Fibroblast of lung (primary cell): ENCODE measurements around the gene TSPAN18. TPM values are rescaled to one million over a fixed set of nuclear protein-coding genes. Genes with fewer than 3 reads are reported as not detected.

Source experiments
- DNase-seq, 2 donors: peaks; one replicate each; pipeline versions ENCODE4 v3.0.0 to v3.0.0-alpha.2; 2010; ENCODE audit warnings: low read depth in 2 of 2
- H2AFZ ChIP-seq: 2 replicates; pipeline ENCODE4 v1.5.1; 2012; ENCODE audit warnings: low read length, control low read depth, inconsistent platforms
- H3K27ac ChIP-seq: 2 replicates; pipeline ENCODE4 v1.5.1; 2011; ENCODE audit warnings: low read length, control low read depth; ENCODE audit not compliant: insufficient read depth
- H3K27me3 ChIP-seq: 2 replicates; pipeline ENCODE4 v1.5.1; 2011; ENCODE audit warnings: mild to moderate bottlenecking, low read length; ENCODE audit not compliant: control insufficient read depth, insufficient read depth
- H3K36me3 ChIP-seq: 2 replicates; pipeline ENCODE4 v1.5.1; 2011; ENCODE audit warnings: low read length; ENCODE audit not compliant: control insufficient read depth, insufficient read depth
- H3K4me1 ChIP-seq: 2 replicates; pipeline ENCODE4 v1.5.1; 2011; ENCODE audit warnings: low read length; ENCODE audit not compliant: control insufficient read depth, insufficient read depth; ENCODE audit errors: extremely low read depth
- H3K4me2 ChIP-seq: 2 replicates; pipeline ENCODE4 v1.5.1; 2011; ENCODE audit warnings: low read length, control low read depth; ENCODE audit not compliant: insufficient read depth; ENCODE audit errors: extremely low read depth
- H3K4me3 ChIP-seq, 4 experiments: fragments of 200-600 bp in 1 of 4; sonication (generic) in 1 of 4; replicated peaks in 1 of 4; 2 replicates each; pipeline ENCODE4 v1.5.1; 2011 to 2016; ENCODE audit warnings: low read length in 4 of 4, low read depth in 3 of 4, mild to moderate bottlenecking in 3 of 4, control low read depth in 2 of 4, inconsistent platforms in 1 of 4, mixed read lengths in 1 of 4; ENCODE audit not compliant: insufficient read depth in 1 of 4; ENCODE audit errors: control extremely low read depth in 1 of 4
- H3K79me2 ChIP-seq: 2 replicates; pipeline ENCODE4 v1.5.1; 2012; ENCODE audit warnings: mild to moderate bottlenecking, low read length, inconsistent platforms; ENCODE audit not compliant: control insufficient read depth, insufficient read depth
- H3K9ac ChIP-seq: 2 replicates; pipeline ENCODE4 v1.5.1; 2011; ENCODE audit warnings: mild to moderate bottlenecking, low read length, control low read depth; ENCODE audit not compliant: insufficient read depth
- H3K9me3 ChIP-seq: 2 replicates; pipeline ENCODE4 v1.5.1; 2012; ENCODE audit warnings: low read depth, low read length; ENCODE audit not compliant: control insufficient read depth, insufficient read depth
- H4K20me1 ChIP-seq: 2 replicates; pipeline ENCODE4 v1.5.1; 2011; ENCODE audit warnings: low read length; ENCODE audit not compliant: control insufficient read depth, insufficient read depth; ENCODE audit errors: extremely low read depth
- CTCF ChIP-seq, 2 donors: IDR thresholded peaks in 1 of 2; conservative IDR thresholded peaks in 1 of 2; 1 replicate in 1 of 2; 2 replicates in 1 of 2; pipeline ENCODE4 v1.5.1; 2011 to 2012; ENCODE audit warnings: low read length in 2 of 2, control low read depth in 1 of 2, inconsistent platforms in 1 of 2, low read depth in 1 of 2, mild to moderate bottlenecking in 1 of 2
- EZH2 ChIP-seq: IDR thresholded peaks from 2 replicates; pipeline ENCODE4 v1.5.1; 2012; ENCODE audit warnings: low read length, control low read depth, mild to moderate bottlenecking; ENCODE audit errors: missing control alignments
- polyA plus RNA-seq, 2 donors: library from polyadenylated mRNA; depleted of rRNA in 1 of 2; stranded (reverse) in 1 of 2; unstranded in 1 of 2; fragments of >200 nt; gene quantifications; 2 replicates each; pipeline ENCODE4 v1.2.1, GENCODE V29; 2011 to 2012; ENCODE audit warnings: missing spikeins in 1 of 2
- total RNA-seq: library from RNA; depleted of rRNA; stranded (reverse); fragments of >200 nt; gene quantifications from 2 replicates; pipeline ENCODE4 v1.2.1, GENCODE V29; 2014

Gene TSPAN18
- total and polyA plus RNA-seq, 2 donors (not counting 1 experiment from before 2014, with no cell fraction given), result 0.15 TPM; not detected in 1

GRCh38 chr11:44750551-44751465 lies 24.0 kb downstream of the TSPAN18 start:
- Histone ChIP-seq H3K27me3 (peaks cover 13% of the 10 kb centered on the region), H4K20me1 (no peaks in the 10 kb centered on the region), H3K4me1 (no peaks in the 10 kb centered on the region), H3K27ac (no peak overlapping the region), H3K4me3 (no peak overlapping the region), H3K79me2 (no peaks in the 10 kb centered on the region), H2AFZ (no peak overlapping the region), H3K9ac (no peak overlapping the region), H3K9me3 (no peaks in the 10 kb centered on the region), H3K4me2 (no peak overlapping the region), H3K36me3 (no peaks in the 10 kb centered on the region)
- TF ChIP-seq CTCF (conservative IDR thresholded peaks at IDR 0.05 in 1 of 2, IDR thresholded peaks at IDR 0.05 in 1 of 2; ENCODE audit: low read depth in 1 of 2, low read length in 2 of 2), result no peak
- no peak for TF ChIP-seq EZH2
- no peak for DNase-seq

- Histone ChIP-seq H3K9ac (no peak overlapping the region), H4K20me1 (no peaks in the 10 kb centered on the region), H3K79me2 (no peaks in the 10 kb centered on the region), H3K27me3 (peaks cover 10% of the 10 kb centered on the region), H3K4me3 (no peak overlapping the region), H3K27ac (no peak overlapping the region), H3K4me1 (no peaks in the 10 kb centered on the region), H2AFZ (no peak overlapping the region), H3K36me3 (no peaks in the 10 kb centered on the region), H3K9me3 (no peaks in the 10 kb centered on the region), H3K4me2 (no peak overlapping the region)
- DNase-seq, result no peak
- TF ChIP-seq EZH2 (no peak), CTCF (conservative IDR thresholded peaks at IDR 0.05 in 1 of 2, IDR thresholded peaks at IDR 0.05 in 1 of 2; ENCODE audit: low read depth in 1 of 2, low read length in 2 of 2) (no peak)
These were observed 25.5 kb downstream of the TSPAN18 start for GRCh38 chr11:44752300-44752699.

- Histone ChIP-seq H3K27ac (no peak overlapping the region), H3K9ac (no peak overlapping the region), H3K4me2 (no peak overlapping the region), H3K4me3 (no peak overlapping the region), H3K9me3 (no peaks in the 10 kb centered on the region), H3K27me3 (peaks cover 10% of the 10 kb centered on the region), H3K36me3 (no peaks in the 10 kb centered on the region), H2AFZ (no peak overlapping the region), H3K4me1 (no peaks in the 10 kb centered on the region), H4K20me1 (no peaks in the 10 kb centered on the region), H3K79me2 (no peaks in the 10 kb centered on the region)
- TF ChIP-seq CTCF (conservative IDR thresholded peaks at IDR 0.05 in 1 of 2, IDR thresholded peaks at IDR 0.05 in 1 of 2; ENCODE audit: low read depth in 1 of 2, low read length in 2 of 2) (no peak), EZH2 (no peak)
- no peak for DNase-seq
These were observed 26.0 kb downstream of the TSPAN18 start for GRCh38 chr11:44752713-44753112.
